A673 (cell line): Measurements from ENCODE around the gene RNF175. TPM values are rescaled to one million over a fixed set of nuclear protein-coding genes. Genes with fewer than 3 reads are reported as not detected.
A peak's percentile ranks its signal among the peaks of the same experiment; 100 is the strongest.

ENCODE experiments used
- BruUV-seq: library from RNA; stranded (reverse); fragments of 400-500 nt; replicated peaks from 2 replicates; lab custom pipeline; 2021; lab: Mats Ljungman, UMichigan
- CTCF ChIA-PET: fragments of 300-600 bp; sonication (Branson Sonifier 250); formaldehyde crosslinking; loops from one replicate; lab custom pipeline; 2022; ENCODE audit warnings: antibody characterized with exemption; lab: Charles Lee
- POLR2A ChIA-PET: fragments of 300-600 bp; sonication (Branson Sonifier 250); formaldehyde crosslinking; loops from one replicate; lab custom pipeline; 2022; ENCODE audit warnings: antibody characterized with exemption; ENCODE audit not compliant: low non-redundant PET; lab: Charles Lee
- DNase-seq: peaks from one replicate; pipeline ENCODE4 v3.0.0-alpha.2; 2015; ENCODE audit warnings: low spot score
- H3K27ac ChIP-seq: fragments of 200-600 bp; sonication (generic); 2 replicates; pipeline ENCODE4 v1.5.1; 2016; ENCODE audit warnings: mixed run types, low read depth, mild to moderate bottlenecking, mixed read lengths, antibody characterized with exemption, low read length; ENCODE audit not compliant: poor library complexity, severe bottlenecking
- H3K27me3 ChIP-seq: fragments of 200-600 bp; sonication (generic); replicated peaks from 2 replicates; pipeline ENCODE4 v1.6.1; 2017; ENCODE audit warnings: mixed run types, low read depth, mild to moderate bottlenecking, mixed read lengths, antibody characterized with exemption, low read length; ENCODE audit not compliant: insufficient read depth, poor library complexity
- H3K36me3 ChIP-seq: fragments of 200-600 bp; sonication (generic); 2 replicates; pipeline ENCODE4 v1.6.1; 2016; ENCODE audit warnings: mixed run types, mild to moderate bottlenecking, mixed read lengths, antibody characterized with exemption, low read length; ENCODE audit not compliant: insufficient read depth, poor library complexity, severe bottlenecking
- H3K4me1 ChIP-seq: fragments of 200-600 bp; sonication (generic); 2 replicates; pipeline ENCODE4 v1.6.1; 2017; ENCODE audit warnings: mixed run types, mild to moderate bottlenecking, mixed read lengths, antibody characterized with exemption, low read length; ENCODE audit not compliant: insufficient read depth, poor library complexity, severe bottlenecking
- H3K4me3 ChIP-seq: fragments of 200-600 bp; sonication (generic); 2 replicates; pipeline ENCODE4 v1.5.1; 2016; ENCODE audit warnings: low read depth, mixed run types, mild to moderate bottlenecking, mixed read lengths, low read length; ENCODE audit not compliant: poor library complexity, severe bottlenecking
- H3K9me3 ChIP-seq: fragments of 200-600 bp; sonication (generic); 2 replicates; pipeline ENCODE4 v1.6.1; 2016; ENCODE audit warnings: mixed run types, low read depth, mild to moderate bottlenecking, mixed read lengths, antibody characterized with exemption, low read length; ENCODE audit not compliant: poor library complexity, severe bottlenecking
- EZH2 ChIP-seq: fragments of 200-600 bp; sonication (generic); IDR thresholded peaks from 2 replicates; pipeline ENCODE4 v1.6.1; 2017; ENCODE audit warnings: borderline replicate concordance, low read depth, mild to moderate bottlenecking, mixed read lengths, antibody characterized with exemption, low read length; ENCODE audit not compliant: poor library complexity, severe bottlenecking
- intact Hi-C: fragments of 100-400 bp; cut with micrococcal nuclease; formaldehyde crosslinking; loops from one replicate; pipeline ENCODE4 v1.10.0; 2022; ENCODE audit not compliant: unreplicated experiment
- total RNA-seq: library from RNA; stranded (reverse); gene quantifications from 2 replicates; pipeline ENCODE4 v1.2.3, GENCODE V29; 2021
- TF ChIP-seq, protein P1 (sequence below): fragments of 300-800, 200-600 bp; sonication (generic); conservative IDR thresholded peaks from 2 replicates; pipeline ENCODE4 v1.5.1; 2017; ENCODE audit warnings: low read depth, mild to moderate bottlenecking, antibody characterized with exemption, low read length, moderate library complexity, mixed read lengths

The RNF175 gene
- total RNA-seq, 1 experiment from 2014 or later = 6.8 TPM

- Histone ChIP-seq H3K4me1 (peaks cover 4% of the 10 kb centered on the region), H3K36me3 (no peaks in the 10 kb centered on the region)
- POLR2A ChIA-PET = no interaction called here
Measured at GRCh38 chr4:153763404-153763803, 3.6 kb upstream of the RNF175 start.

DNA sequence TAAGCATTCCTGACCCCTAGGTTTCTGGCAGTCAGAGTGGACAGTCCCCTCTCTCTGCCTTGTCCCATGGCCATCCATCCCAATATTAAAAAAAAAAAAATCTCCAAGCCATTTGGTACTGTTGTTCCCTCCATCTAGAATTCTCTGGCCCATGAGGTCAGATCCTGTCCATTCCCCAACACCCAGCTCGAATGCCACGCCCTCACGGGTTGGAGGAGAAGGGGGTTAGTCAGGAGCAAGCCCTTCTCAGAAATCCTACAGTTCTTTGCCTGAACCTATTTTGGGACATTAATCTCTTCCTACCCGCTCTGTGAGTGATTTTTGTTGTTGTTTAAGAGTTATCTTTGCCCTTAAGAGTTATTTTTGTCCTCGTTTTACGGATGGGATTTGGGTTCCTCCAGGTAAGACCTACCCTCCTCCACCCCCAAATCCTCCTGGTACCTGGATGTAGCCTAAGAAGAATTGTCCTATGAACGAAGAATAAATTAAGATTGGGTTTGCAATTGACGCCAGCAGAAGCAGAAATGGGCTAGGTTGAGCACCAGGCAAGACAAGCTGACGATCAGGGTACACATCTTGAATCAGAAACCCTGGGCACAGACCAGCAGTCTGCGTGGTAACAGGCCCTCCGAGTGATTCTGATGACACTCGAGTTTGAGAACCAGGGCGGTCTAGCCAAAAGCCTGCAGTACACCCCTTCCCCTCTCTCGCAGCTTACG is 977 bp downstream of the RNF175 start:
- H3K36me3 ChIP-seq = no peaks in the 10 kb centered on the region
- ChIA-PET POLR2A (no interaction called here), CTCF (interaction anchor here (0.7 kb wide), 1 partner anchor 9 kb away, joined by 6 read pairs; no protein-coding TSS in a partner anchor)
- TSS peak; percentile 74 for BruUV-seq
- no peak for DNase-seq
- no peak overlapping the region for H3K27ac ChIP-seq
- intact Hi-C loops = no loop called here
- peaks cover 4% of the 10 kb centered on the region for H3K4me1 ChIP-seq
- peak overlapping the region; percentile 56 for H3K4me3 ChIP-seq
- no peaks in the 10 kb centered on the region for H3K27me3 ChIP-seq
- TF ChIP-seq, protein P1, sequence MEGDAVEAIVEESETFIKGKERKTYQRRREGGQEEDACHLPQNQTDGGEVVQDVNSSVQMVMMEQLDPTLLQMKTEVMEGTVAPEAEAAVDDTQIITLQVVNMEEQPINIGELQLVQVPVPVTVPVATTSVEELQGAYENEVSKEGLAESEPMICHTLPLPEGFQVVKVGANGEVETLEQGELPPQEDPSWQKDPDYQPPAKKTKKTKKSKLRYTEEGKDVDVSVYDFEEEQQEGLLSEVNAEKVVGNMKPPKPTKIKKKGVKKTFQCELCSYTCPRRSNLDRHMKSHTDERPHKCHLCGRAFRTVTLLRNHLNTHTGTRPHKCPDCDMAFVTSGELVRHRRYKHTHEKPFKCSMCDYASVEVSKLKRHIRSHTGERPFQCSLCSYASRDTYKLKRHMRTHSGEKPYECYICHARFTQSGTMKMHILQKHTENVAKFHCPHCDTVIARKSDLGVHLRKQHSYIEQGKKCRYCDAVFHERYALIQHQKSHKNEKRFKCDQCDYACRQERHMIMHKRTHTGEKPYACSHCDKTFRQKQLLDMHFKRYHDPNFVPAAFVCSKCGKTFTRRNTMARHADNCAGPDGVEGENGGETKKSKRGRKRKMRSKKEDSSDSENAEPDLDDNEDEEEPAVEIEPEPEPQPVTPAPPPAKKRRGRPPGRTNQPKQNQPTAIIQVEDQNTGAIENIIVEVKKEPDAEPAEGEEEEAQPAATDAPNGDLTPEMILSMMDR = no peak
- TF ChIP-seq EZH2 = no peak
- no peaks in the 10 kb centered on the region for H3K9me3 ChIP-seq

More at GRCh38 chr4:153763404-153763803, 3.6 kb upstream of the RNF175 start:
- H3K9me3 ChIP-seq = no peaks in the 10 kb centered on the region
- CTCF ChIA-PET = interaction anchor here (0.7 kb wide), 1 partner anchor 255 kb away, joined by 4 read pairs; no protein-coding TSS in a partner anchor
- H3K27ac ChIP-seq = no peak overlapping the region
- TF ChIP-seq, protein P1 = peak; percentile 52
- TF ChIP-seq EZH2 = no peak
- BruUV-seq = no TSS peak
- H3K4me3 ChIP-seq = no peak overlapping the region
- H3K27me3 ChIP-seq = no peaks in the 10 kb centered on the region
- peak; percentile 26 for DNase-seq
- intact Hi-C loops = no loop called here

- intact Hi-C loops = no loop called here
- H3K27ac ChIP-seq = no peak overlapping the region
- peaks cover 4% of the 10 kb centered on the region for H3K4me1 ChIP-seq
- no peak overlapping the region for H3K4me3 ChIP-seq
- H3K27me3 ChIP-seq = no peaks in the 10 kb centered on the region
- H3K9me3 ChIP-seq = no peaks in the 10 kb centered on the region
- BruUV-seq = no TSS peak
- ChIA-PET CTCF (no interaction called here), POLR2A (no interaction called here)
- TF ChIP-seq EZH2 = no peak
- TF ChIP-seq, protein P1 = no peak
- DNase-seq = no peak
- no peaks in the 10 kb centered on the region for H3K36me3 ChIP-seq
Measured at GRCh38 chr4:153758136-153758535, 1.7 kb downstream of the RNF175 start.
